Measurements from ENCODE around the gene CDK5RAP1. TPM values are rescaled to one million over a fixed set of nuclear protein-coding genes. Genes with fewer than 3 reads are reported as not detected.

The CDK5RAP1 gene
- total RNA-seq, 2 donors from 2014 or later = 45.2 to 59.7 TPM

DNA sequence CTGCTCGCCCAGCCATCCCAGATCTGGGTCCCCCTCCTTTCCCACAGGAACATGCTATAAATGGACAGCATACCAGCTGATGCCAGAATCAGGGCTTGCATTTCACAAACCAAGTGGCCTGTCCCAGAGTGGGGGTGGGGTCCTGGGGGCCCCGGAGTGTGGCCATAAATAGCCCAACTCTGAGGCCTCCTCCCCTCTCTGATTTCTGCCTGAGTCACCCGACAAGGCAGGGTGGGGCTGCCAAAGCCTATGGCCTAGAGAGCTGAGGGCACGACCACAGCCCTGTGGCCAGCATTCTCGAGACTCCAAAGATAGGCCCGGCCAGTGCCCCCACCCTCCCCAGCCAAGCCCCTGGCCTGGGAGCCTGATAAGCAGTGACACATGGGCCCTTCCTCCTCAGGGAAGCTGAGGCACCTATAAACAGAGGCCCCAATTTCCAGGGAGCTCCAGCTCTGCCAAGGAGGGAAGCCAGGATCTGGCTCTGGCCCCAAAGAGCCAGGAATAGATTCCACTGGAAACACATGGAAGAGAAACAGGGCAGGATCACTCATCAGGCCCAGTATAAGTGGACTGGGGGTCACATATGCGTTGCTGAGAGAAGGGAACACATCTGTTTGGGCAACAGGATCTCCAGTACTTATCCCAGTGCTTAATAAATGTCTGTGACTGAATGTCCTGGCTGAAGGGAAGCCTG is 22.0 kb upstream of the CDK5RAP1 start:
- H3K9me3 ChIP-seq (ENCODE audit: control insufficient read depth, low read length) = no peaks in the 10 kb centered on the region
- no peak overlapping the region for H3K4me3 ChIP-seq (ENCODE audit: low read length)
- no peak overlapping the region for H3K9ac ChIP-seq (ENCODE audit: extremely low read depth, low read length, poor library complexity, severe bottlenecking)
- H3K27me3 ChIP-seq (ENCODE audit: control insufficient read depth, insufficient read depth, low read length, poor library complexity, severe bottlenecking) = no peaks in the 10 kb centered on the region
- H3K27me3 Mint-ChIP-seq (ENCODE audit: insufficient read depth) = no peaks in the 10 kb centered on the region
- H3K4me1 ChIP-seq (ENCODE audit: control insufficient read depth, insufficient read depth, low read length) = no peaks in the 10 kb centered on the region
- H3K4me3 Mint-ChIP-seq = no peak overlapping the region
- no peak overlapping the region for H3K27ac Mint-ChIP-seq
- no peak for TF ChIP-seq CTCF (conservative IDR thresholded peaks at IDR 0.05)
- peaks cover 4% of the 10 kb centered on the region for H3K4me1 Mint-ChIP-seq
- no peaks in the 10 kb centered on the region for H3K9me3 Mint-ChIP-seq
- no peak for DNase-seq
- 80 to 85% methylated on average over 4 to 7 of the region's 7 CpGs for WGBS, 2 experiments (ENCODE audit: insufficient coverage in 1 of 2, insufficient read length in 1 of 2)
- no peaks in the 10 kb centered on the region for H3K36me3 Mint-ChIP-seq (ENCODE audit: low read depth)
- H3K27ac ChIP-seq (ENCODE audit: low read depth, low read length) = no peak overlapping the region
- H3K36me3 ChIP-seq (ENCODE audit: control insufficient read depth, insufficient read depth, low read length) = no peaks in the 10 kb centered on the region

- no peak overlapping the region for H3K9ac ChIP-seq (ENCODE audit: extremely low read depth, low read length, poor library complexity, severe bottlenecking)
- H3K27me3 ChIP-seq (ENCODE audit: control insufficient read depth, insufficient read depth, low read length, poor library complexity, severe bottlenecking) = no peaks in the 10 kb centered on the region
- H3K27ac Mint-ChIP-seq = no peak overlapping the region
- H3K36me3 Mint-ChIP-seq (ENCODE audit: low read depth) = peaks cover 2% of the 10 kb centered on the region
- WGBS, 2 experiments (ENCODE audit: insufficient coverage in 1 of 2, insufficient read length in 1 of 2) = 76 to 86% methylated on average over 4 to 7 of the region's 7 CpGs
- no peaks in the 10 kb centered on the region for H3K9me3 Mint-ChIP-seq
- H3K9me3 ChIP-seq (ENCODE audit: control insufficient read depth, low read length) = no peaks in the 10 kb centered on the region
- no peak overlapping the region for H3K27ac ChIP-seq (ENCODE audit: low read depth, low read length)
- no peak for DNase-seq
- peaks cover 4% of the 10 kb centered on the region for H3K4me1 Mint-ChIP-seq
- TF ChIP-seq CTCF (conservative IDR thresholded peaks at IDR 0.05) = no peak
- H3K4me1 ChIP-seq (ENCODE audit: control insufficient read depth, insufficient read depth, low read length) = no peaks in the 10 kb centered on the region
- H3K36me3 ChIP-seq (ENCODE audit: control insufficient read depth, insufficient read depth, low read length) = no peaks in the 10 kb centered on the region
- H3K4me3 ChIP-seq (ENCODE audit: low read length) = no peak overlapping the region
- H3K4me3 Mint-ChIP-seq = no peak overlapping the region
- no peaks in the 10 kb centered on the region for H3K27me3 Mint-ChIP-seq (ENCODE audit: insufficient read depth)
Observed at GRCh38 chr20:33419140-33419974, 18.0 kb upstream of the CDK5RAP1 start.

GRCh38 chr20:33418033-33418432 is 16.7 kb upstream of the CDK5RAP1 start:
- WGBS, 2 experiments (ENCODE audit: insufficient coverage in 1 of 2, insufficient read length in 1 of 2) = 93% methylated on average over 3 of the region's 3 CpGs; no CpG with 5 or more reads in 1 of the 2 experiments
- peaks cover 4% of the 10 kb centered on the region for H3K4me1 Mint-ChIP-seq
- H3K36me3 ChIP-seq (ENCODE audit: control insufficient read depth, insufficient read depth, low read length) = no peaks in the 10 kb centered on the region
- no peaks in the 10 kb centered on the region for H3K27me3 ChIP-seq (ENCODE audit: control insufficient read depth, insufficient read depth, low read length, poor library complexity, severe bottlenecking)
- no peaks in the 10 kb centered on the region for H3K9me3 ChIP-seq (ENCODE audit: control insufficient read depth, low read length)
- TF ChIP-seq CTCF (conservative IDR thresholded peaks at IDR 0.05) = no peak
- no peak overlapping the region for H3K27ac ChIP-seq (ENCODE audit: low read depth, low read length)
- no peak for DNase-seq
- H3K36me3 Mint-ChIP-seq (ENCODE audit: low read depth) = peaks cover 2% of the 10 kb centered on the region
- H3K4me3 ChIP-seq (ENCODE audit: low read length) = no peak overlapping the region
- no peaks in the 10 kb centered on the region for H3K27me3 Mint-ChIP-seq (ENCODE audit: insufficient read depth)
- no peak overlapping the region for H3K27ac Mint-ChIP-seq
- no peaks in the 10 kb centered on the region for H3K4me1 ChIP-seq (ENCODE audit: control insufficient read depth, insufficient read depth, low read length)
- H3K4me3 Mint-ChIP-seq = no peak overlapping the region
- H3K9me3 Mint-ChIP-seq = no peaks in the 10 kb centered on the region
- no peak overlapping the region for H3K9ac ChIP-seq (ENCODE audit: extremely low read depth, low read length, poor library complexity, severe bottlenecking)
